ENCODE results near the gene DIAPH3. TPM values are rescaled to one million over a fixed set of nuclear protein-coding genes. Genes with fewer than 3 reads are reported as not detected.

The DIAPH3 gene
- total RNA-seq, 1 donor from 2014 or later: 2.6 TPM

DNA sequence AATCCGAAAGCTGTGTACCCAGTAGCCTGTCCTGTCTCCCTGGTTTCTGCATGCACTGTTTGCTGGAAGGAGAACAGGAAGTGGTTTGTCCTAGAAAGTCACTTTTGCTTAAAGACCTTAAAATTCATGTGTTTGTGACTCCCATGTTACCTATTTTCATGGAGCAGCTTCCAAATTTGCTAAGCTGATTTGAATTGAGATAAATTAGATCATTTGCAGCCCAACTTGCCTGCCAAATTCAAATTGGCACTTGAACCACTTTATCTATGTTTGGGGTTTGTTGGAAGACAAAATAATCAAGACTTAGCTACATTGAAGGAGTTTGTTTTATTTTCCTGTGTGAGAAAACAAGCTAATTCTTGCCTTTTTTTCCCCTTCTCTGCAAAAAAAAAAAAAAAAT is 532.5 kb downstream of the DIAPH3 start:
- no peak for DNase-seq
- TF ChIP-seq, protein P1, sequence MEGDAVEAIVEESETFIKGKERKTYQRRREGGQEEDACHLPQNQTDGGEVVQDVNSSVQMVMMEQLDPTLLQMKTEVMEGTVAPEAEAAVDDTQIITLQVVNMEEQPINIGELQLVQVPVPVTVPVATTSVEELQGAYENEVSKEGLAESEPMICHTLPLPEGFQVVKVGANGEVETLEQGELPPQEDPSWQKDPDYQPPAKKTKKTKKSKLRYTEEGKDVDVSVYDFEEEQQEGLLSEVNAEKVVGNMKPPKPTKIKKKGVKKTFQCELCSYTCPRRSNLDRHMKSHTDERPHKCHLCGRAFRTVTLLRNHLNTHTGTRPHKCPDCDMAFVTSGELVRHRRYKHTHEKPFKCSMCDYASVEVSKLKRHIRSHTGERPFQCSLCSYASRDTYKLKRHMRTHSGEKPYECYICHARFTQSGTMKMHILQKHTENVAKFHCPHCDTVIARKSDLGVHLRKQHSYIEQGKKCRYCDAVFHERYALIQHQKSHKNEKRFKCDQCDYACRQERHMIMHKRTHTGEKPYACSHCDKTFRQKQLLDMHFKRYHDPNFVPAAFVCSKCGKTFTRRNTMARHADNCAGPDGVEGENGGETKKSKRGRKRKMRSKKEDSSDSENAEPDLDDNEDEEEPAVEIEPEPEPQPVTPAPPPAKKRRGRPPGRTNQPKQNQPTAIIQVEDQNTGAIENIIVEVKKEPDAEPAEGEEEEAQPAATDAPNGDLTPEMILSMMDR (IDR thresholded peaks at IDR 0.05; ENCODE audit: partially characterized antibody, unreplicated experiment): no peak
- no peak overlapping the region for H3K27ac Mint-ChIP-seq (ENCODE audit: unreplicated experiment)
- no peak overlapping the region for H3K4me3 Mint-ChIP-seq (ENCODE audit: unreplicated experiment)
- H3K4me1 Mint-ChIP-seq (ENCODE audit: low read depth, unreplicated experiment): peaks cover 3% of the 10 kb centered on the region
- no peaks in the 10 kb centered on the region for H3K27me3 Mint-ChIP-seq (ENCODE audit: unreplicated experiment)
- H3K9me3 Mint-ChIP-seq (ENCODE audit: unreplicated experiment): no peaks in the 10 kb centered on the region
- H3K36me3 Mint-ChIP-seq (ENCODE audit: unreplicated experiment): no peaks in the 10 kb centered on the region

DNA sequence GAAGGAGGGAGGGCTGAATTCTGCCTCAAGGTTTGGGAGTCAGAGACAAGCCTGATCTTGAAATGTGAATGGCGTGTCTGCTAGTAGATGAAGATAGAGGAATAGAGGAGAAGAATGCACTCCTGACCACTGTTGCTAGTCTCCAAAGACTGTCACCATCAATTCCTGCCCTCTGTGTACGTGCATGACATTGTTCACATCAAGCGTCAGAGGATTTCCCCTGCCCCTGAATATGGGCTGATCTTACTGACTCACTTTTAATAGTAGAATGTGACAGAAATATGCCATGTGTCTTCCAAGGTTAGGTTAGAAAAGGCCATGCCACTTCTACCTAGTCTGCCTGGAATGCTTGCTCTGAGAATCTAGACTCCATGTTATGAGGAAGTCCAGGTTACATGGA is 538.6 kb downstream of the DIAPH3 start:
- no peaks in the 10 kb centered on the region for H3K27me3 Mint-ChIP-seq (ENCODE audit: unreplicated experiment)
- H3K4me3 Mint-ChIP-seq (ENCODE audit: unreplicated experiment): no peak overlapping the region
- peaks cover 8% of the 10 kb centered on the region for H3K36me3 Mint-ChIP-seq (ENCODE audit: unreplicated experiment)
- no peaks in the 10 kb centered on the region for H3K4me1 Mint-ChIP-seq (ENCODE audit: low read depth, unreplicated experiment)
- DNase-seq: no peak
- no peaks in the 10 kb centered on the region for H3K9me3 Mint-ChIP-seq (ENCODE audit: unreplicated experiment)
- TF ChIP-seq, protein P1 (IDR thresholded peaks at IDR 0.05; ENCODE audit: partially characterized antibody, unreplicated experiment): no peak
- H3K27ac Mint-ChIP-seq (ENCODE audit: unreplicated experiment): no peak overlapping the region

DNA sequence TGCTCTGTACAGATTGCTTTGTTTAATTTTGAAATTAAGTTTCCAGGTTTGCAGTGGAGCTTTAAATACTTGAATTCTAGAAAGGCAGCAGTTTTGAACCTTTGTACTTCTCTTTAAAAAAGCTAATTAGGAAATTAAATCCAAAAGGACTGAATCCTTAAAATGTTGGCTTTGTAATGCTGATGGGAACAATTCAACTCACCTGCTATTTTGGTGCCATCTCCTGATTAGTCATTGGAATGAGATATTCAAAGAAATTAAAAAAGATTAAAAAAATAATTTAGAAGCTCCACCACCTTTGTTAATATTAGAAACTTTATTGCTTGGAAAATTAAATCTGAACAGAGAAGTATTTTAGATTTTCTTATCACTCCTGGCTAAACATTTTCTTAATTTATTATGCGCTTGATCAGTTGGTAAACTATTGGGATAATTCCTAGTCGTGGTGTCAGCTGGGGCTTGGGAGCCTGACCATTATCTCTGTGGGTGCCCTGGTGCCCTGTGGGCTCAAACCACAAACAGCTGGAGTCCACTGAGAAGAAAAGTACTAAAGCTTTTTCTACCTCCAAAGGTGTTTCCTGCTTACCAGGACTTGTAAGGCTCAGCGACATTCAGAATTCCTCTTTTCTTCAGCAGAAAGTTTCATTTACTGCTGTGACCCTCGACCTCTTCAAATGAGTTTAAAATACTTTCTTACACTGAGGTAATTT is 540.4 kb downstream of the DIAPH3 start:
- Mint-ChIP-seq H3K4me3 (ENCODE audit: unreplicated experiment) (no peak overlapping the region), H3K4me1 (ENCODE audit: low read depth, unreplicated experiment) (no peaks in the 10 kb centered on the region), H3K27ac (ENCODE audit: unreplicated experiment) (no peak overlapping the region), H3K36me3 (ENCODE audit: unreplicated experiment) (peaks cover 18% of the 10 kb centered on the region), H3K9me3 (ENCODE audit: unreplicated experiment) (peaks cover 1% of the 10 kb centered on the region), H3K27me3 (ENCODE audit: unreplicated experiment) (no peaks in the 10 kb centered on the region)
- TF ChIP-seq, protein P1 (IDR thresholded peaks at IDR 0.05; ENCODE audit: partially characterized antibody, unreplicated experiment): no peak
- no peak for DNase-seq

DNA sequence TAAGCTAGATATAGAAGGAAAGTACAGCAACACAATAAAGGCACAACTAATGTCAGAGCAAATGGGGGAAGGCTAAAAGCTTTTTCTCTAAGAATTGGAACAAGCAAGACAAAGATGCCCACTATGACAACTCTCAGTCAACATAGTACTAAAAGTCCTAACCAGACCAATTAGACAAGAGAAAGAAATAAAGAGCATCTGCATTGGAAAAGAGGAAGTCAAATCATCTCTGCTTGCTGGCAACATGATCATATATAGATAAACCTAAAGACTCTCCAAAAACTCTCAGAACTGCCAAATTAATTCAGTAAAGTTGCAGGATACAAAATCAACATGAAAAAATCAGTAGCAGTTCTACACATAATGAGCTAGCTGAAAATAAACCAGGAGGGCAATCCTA is 542.0 kb downstream of the DIAPH3 start:
- peaks cover 2% of the 10 kb centered on the region for H3K27me3 Mint-ChIP-seq (ENCODE audit: unreplicated experiment)
- TF ChIP-seq, protein P1 (IDR thresholded peaks at IDR 0.05; ENCODE audit: partially characterized antibody, unreplicated experiment): no peak
- no peak for DNase-seq
- H3K4me3 Mint-ChIP-seq (ENCODE audit: unreplicated experiment): no peak overlapping the region
- H3K9me3 Mint-ChIP-seq (ENCODE audit: unreplicated experiment): peaks cover 1% of the 10 kb centered on the region
- peaks cover 23% of the 10 kb centered on the region for H3K36me3 Mint-ChIP-seq (ENCODE audit: unreplicated experiment)
- H3K4me1 Mint-ChIP-seq (ENCODE audit: low read depth, unreplicated experiment): no peaks in the 10 kb centered on the region
- no peak overlapping the region for H3K27ac Mint-ChIP-seq (ENCODE audit: unreplicated experiment)

Other genes with a start within 250 kb of the DIAPH3 start
- 15.8 TPM for gene TDRD3, start 233.3 kb upstream of the DIAPH3 start, total RNA-seq (ENCODE audit: unreplicated experiment)